SK-N-SH (cell line): ENCODE measurements around the gene CLN6. TPM values are rescaled to one million over a fixed set of nuclear protein-coding genes. Genes with fewer than 3 reads are reported as not detected.

ENCODE experiments used
- CTCF ChIA-PET: fragments of 300-600, 350-600 bp; formaldehyde crosslinking; extraction: SDS; loops from one replicate; lab custom pipeline; 2021; lab: Yijun Ruan, JAX
- POLR2A ChIA-PET: fragments of 350-600 bp; sonication (Branson Sonifier 250); formaldehyde crosslinking; extraction: SDS; loops from one replicate; lab custom pipeline; 2020; ENCODE audit warnings: antibody characterized with exemption, inconsistent platforms; lab: Yijun Ruan, JAX
- DNase-seq: peaks from one replicate; pipeline ENCODE4 v3.0.0; 2012
- H2AFZ ChIP-seq: fragments of 200-600 bp; sonication (generic); 2 replicates; pipeline ENCODE4 v1.8.1; 2016; ENCODE audit warnings: antibody characterized with exemption, mild to moderate bottlenecking, low read depth
- H3F3A ChIP-seq: fragments of 200-600 bp; sonication (generic); replicated peaks from 2 replicates; pipeline ENCODE3; 2016; ENCODE audit warnings: antibody characterized with exemption, mild to moderate bottlenecking; ENCODE audit not compliant: insufficient read depth
- H3K27ac ChIP-seq, 2 experiments: fragments of 200-500 bp in 1 of 2; fragments of 200-600 bp in 1 of 2; sonication (Bioruptor generic) in 1 of 2; sonication (generic), shearing (Covaris generic) in 1 of 2; 2 replicates each; pipeline versions ENCODE4 v1.5.1 to v1.6.1; 2014 to 2016; ENCODE audit warnings: low read depth in 2 of 2, inconsistent platforms in 1 of 2, low read length in 1 of 2, mild to moderate bottlenecking in 1 of 2, mixed read lengths in 1 of 2
- H3K27me3 ChIP-seq: fragments of 200-600 bp; sonication (generic), shearing (Covaris generic); 2 replicates; pipeline ENCODE4 v1.6.1; 2016; ENCODE audit warnings: mixed run types; ENCODE audit not compliant: insufficient read depth
- H3K36me3 ChIP-seq, 2 experiments: fragments of 200-500 bp in 1 of 2; fragments of 200-600 bp in 1 of 2; sonication (Bioruptor generic) in 1 of 2; sonication (generic) in 1 of 2; replicated peaks in 1 of 2; 2 replicates each; pipeline versions ENCODE3 to v1.5.1; 2014 to 2016; ENCODE audit warnings: low read length in 1 of 2, mild to moderate bottlenecking in 1 of 2; ENCODE audit not compliant: insufficient read depth in 2 of 2, control insufficient read depth in 1 of 2
- H3K4me1 ChIP-seq, 2 experiments: fragments of 200-500 bp in 1 of 2; fragments of 200-600 bp in 1 of 2; sonication (Bioruptor generic) in 1 of 2; sonication (generic), shearing (Covaris generic) in 1 of 2; 2 replicates each; pipeline versions ENCODE4 v1.5.1 to v1.6.1; 2014 to 2016; ENCODE audit warnings: low read depth in 1 of 2, low read length in 1 of 2, mixed run types in 1 of 2; ENCODE audit not compliant: insufficient read depth in 2 of 2, control insufficient read depth in 1 of 2
- H3K4me2 ChIP-seq: fragments of 200-600 bp; sonication (generic), shearing (Covaris generic); 2 replicates; pipeline ENCODE4 v1.6.1; 2017; ENCODE audit warnings: mixed run types
- H3K4me3 ChIP-seq, 2 experiments: fragments of 200-500 bp in 1 of 2; fragments of 200-600 bp in 1 of 2; sonication (Bioruptor generic) in 1 of 2; sonication (generic), shearing (Covaris generic) in 1 of 2; 2 replicates each; pipeline versions ENCODE4 v1.5.1 to v1.8.1; 2014 to 2016; ENCODE audit warnings: low read depth in 2 of 2, inconsistent platforms in 1 of 2, low read length in 1 of 2, mild to moderate bottlenecking in 1 of 2, mixed read lengths in 1 of 2, moderate library complexity in 1 of 2
- H3K79me2 ChIP-seq: fragments of 200-600 bp; sonication (generic); 2 replicates; pipeline ENCODE4 v1.8.1; 2017; ENCODE audit warnings: mild to moderate bottlenecking; ENCODE audit not compliant: insufficient read depth
- H3K9ac ChIP-seq: fragments of 200-600 bp; sonication (generic); 2 replicates; pipeline ENCODE4 v1.6.1; 2017; ENCODE audit warnings: mixed run types
- H3K9me2 ChIP-seq: fragments of 200-600 bp; sonication (generic); 2 replicates; pipeline ENCODE4 v1.6.1; 2017; ENCODE audit warnings: mixed run types
- H3K9me3 ChIP-seq: fragments of 200-600 bp; sonication (generic); 2 replicates; pipeline ENCODE4 v1.6.1; 2017; ENCODE audit warnings: mixed run types, mild to moderate bottlenecking, moderate library complexity
- H4K20me1 ChIP-seq: fragments of 200-600 bp; sonication (generic); 2 replicates; pipeline ENCODE4 v1.6.1; 2017; ENCODE audit warnings: mild to moderate bottlenecking, mixed run types; ENCODE audit not compliant: insufficient read depth
- CHD2 ChIP-seq: fragments of 150-350 bp; IDR thresholded peaks from 2 replicates; pipeline ENCODE4 v1.6.1; 2018; ENCODE audit warnings: low read length; ENCODE audit not compliant: partially characterized antibody
- ELF1 ChIP-seq: IDR thresholded peaks from 2 replicates; pipeline ENCODE4 v1.4.0; 2012
- EP300 ChIP-seq, 2 experiments: IDR thresholded peaks; 2 replicates each; pipeline versions ENCODE4 v1.4.0 to v1.6.1; 2012; ENCODE audit warnings: borderline replicate concordance in 1 of 2, low read depth in 1 of 2, low read length in 1 of 2
- FOSL2 ChIP-seq: IDR thresholded peaks from 2 replicates; pipeline ENCODE4 v1.4.0; 2012; ENCODE audit warnings: low read depth, mild to moderate bottlenecking, moderate library complexity, borderline replicate concordance
- FOXM1 ChIP-seq: IDR thresholded peaks from 2 replicates; pipeline ENCODE4 v1.4.0; 2012; ENCODE audit warnings: low read depth, mild to moderate bottlenecking
- GABPA ChIP-seq: IDR thresholded peaks from 2 replicates; pipeline ENCODE4 v1.4.0; 2012; ENCODE audit warnings: low read depth, mild to moderate bottlenecking
- GATA2 ChIP-seq: sonication (generic); formaldehyde crosslinking; IDR thresholded peaks from 2 replicates; pipeline ENCODE4 v1.5.0; 2020; ENCODE audit warnings: mild to moderate bottlenecking, missing genetic modification reagents
- JUND ChIP-seq: IDR thresholded peaks from 2 replicates; pipeline ENCODE4 v1.4.0; 2012
- MEF2A ChIP-seq: IDR thresholded peaks from 2 replicates; pipeline ENCODE4 v1.4.0; 2012; ENCODE audit warnings: low read depth, borderline replicate concordance
- NRF1 ChIP-seq: IDR thresholded peaks from 2 replicates; pipeline ENCODE4 v1.6.1; 2012; ENCODE audit warnings: low read depth, mild to moderate bottlenecking, low read length
- RAD21 ChIP-seq: IDR thresholded peaks from 2 replicates; pipeline ENCODE4 v1.6.1; 2012; ENCODE audit warnings: mild to moderate bottlenecking, low read length
- RCOR1 ChIP-seq: fragments of 150-350 bp; IDR thresholded peaks from 2 replicates; pipeline ENCODE4 v1.6.1; 2017; ENCODE audit warnings: antibody characterized with exemption, low read length
- REST ChIP-seq: IDR thresholded peaks from 2 replicates; pipeline ENCODE4 v1.6.1; 2012; ENCODE audit warnings: mild to moderate bottlenecking, low read depth, low read length, moderate library complexity
- RXRA ChIP-seq: IDR thresholded peaks from 2 replicates; pipeline ENCODE4 v1.4.0; 2012; ENCODE audit warnings: low read depth, mild to moderate bottlenecking, borderline replicate concordance
- SIN3A ChIP-seq: IDR thresholded peaks from 2 replicates; pipeline ENCODE4 v1.6.1; 2012; ENCODE audit warnings: low read depth, mild to moderate bottlenecking, low read length, moderate library complexity, borderline replicate concordance
- SMC3 ChIP-seq: IDR thresholded peaks from 2 replicates; pipeline ENCODE4 v1.6.1; 2012; ENCODE audit warnings: low read depth, low read length, improper control_type of control experiment
- TCF12 ChIP-seq: IDR thresholded peaks from 2 replicates; pipeline ENCODE4 v1.4.0; 2012
- TEAD4 ChIP-seq: IDR thresholded peaks from 2 replicates; pipeline ENCODE4 v1.4.0; 2012; ENCODE audit warnings: mild to moderate bottlenecking, borderline replicate concordance; ENCODE audit not compliant: insufficient read depth
- USF2 ChIP-seq: fragments of 150-350 bp; IDR thresholded peaks from 2 replicates; pipeline ENCODE4 v1.6.1; 2017; ENCODE audit warnings: antibody characterized with exemption, low read length, low read depth, borderline replicate concordance
- ZBTB33 ChIP-seq: IDR thresholded peaks from 2 replicates; pipeline ENCODE4 v1.4.0; 2012; ENCODE audit warnings: low read depth, borderline replicate concordance
- WGBS: methylation state at CpG from one replicate; pipeline ENCODE4 v1.1.6; 2017; ENCODE audit warnings: low lambda C conversion rate; 5-methylcytosine and 5-hydroxymethylcytosine counted together
- polyA plus RNA-seq, 3 experiments: library from polyadenylated mRNA; depleted of rRNA; stranded (reverse); fragments of >200 nt; gene quantifications; 2 replicates each; pipeline ENCODE4 v1.2.3, GENCODE V29; 2012

The CLN6 gene
- polyA plus RNA-seq, 1 of the 3 experiments (the other 2 are of a cell fraction): 27.5 TPM

GRCh38 chr15:68276668-68277067 lies 47.1 kb upstream of the CLN6 start:
- Histone ChIP-seq H3F3A (peaks cover 35% of the 10 kb centered on the region), H3K36me3 (peaks cover 7 to 11% of the 10 kb centered on the region in 2 experiments), H3K9me3 (no peaks in the 10 kb centered on the region), H3K27me3 (no peaks in the 10 kb centered on the region), H2AFZ (peak overlapping the region; percentile 99), H3K79me2 (peaks cover 68% of the 10 kb centered on the region), H3K4me3 (peak overlapping the region; percentile 86 to 98), H3K9me2 (no peaks in the 10 kb centered on the region), H4K20me1 (peaks cover 33% of the 10 kb centered on the region), H3K27ac (peak overlapping the region; percentile 97 to 99), H3K4me1 (peaks cover 17 to 39% of the 10 kb centered on the region in 2 experiments; a peak in 3 of 4 replicates), H3K4me2 (peak overlapping the region; percentile 82), H3K9ac (peak overlapping the region; percentile 98)
- WGBS: 82% methylated on average over 3 of the region's 3 CpGs
- no peak for TF ChIP-seq RXRA
- TF ChIP-seq REST: no peak
- TF ChIP-seq NRF1: no peak
- no peak for TF ChIP-seq FOXM1
- no peak for TF ChIP-seq USF2
- TF ChIP-seq RCOR1: no peak
- DNase-seq: no peak
- CTCF ChIA-PET: interaction anchor here (0.6 to 2.9 kb wide), 4 partner anchors 23 to 361 kb away, joined by 3 to 19 read pairs (median 4); no protein-coding TSS in a partner anchor
- POLR2A ChIA-PET: interaction anchor here (1.4 to 2.5 kb wide), 7 partner anchors 12 to 543 kb away, joined by 3 to 16 read pairs (median 6); no protein-coding TSS in a partner anchor

- peaks cover 7 to 8% of the 10 kb centered on the region in 2 experiments for H3K36me3 ChIP-seq
- no peaks in the 10 kb centered on the region for H3K27me3 ChIP-seq
- H4K20me1 ChIP-seq: peaks cover 18% of the 10 kb centered on the region
- no peak overlapping the region for H3K4me3 ChIP-seq
- H3K27ac ChIP-seq: no peak overlapping the region
- H3K4me2 ChIP-seq: no peak overlapping the region; the same call in 1 of the 2 replicates
- DNase-seq: no peak
- peaks cover 47% of the 10 kb centered on the region for H3F3A ChIP-seq
- CTCF ChIA-PET: interaction anchor here (0.8 to 3.6 kb wide), 3 partner anchors 11 to 22 kb away, joined by 3 to 12 read pairs (median 4); no protein-coding TSS in a partner anchor
- 91% methylated on average over 3 of the region's 3 CpGs for WGBS
- peaks cover 18 to 32% of the 10 kb centered on the region in 2 experiments for H3K4me1 ChIP-seq
- H3K9ac ChIP-seq: no peak overlapping the region
- no peak for TF ChIP-seq ELF1
- no peak for TF ChIP-seq SIN3A
- TF ChIP-seq JUND: no peak
- no peak for TF ChIP-seq GATA2 (CRISPR knock-in tag)
- TF ChIP-seq FOXM1: no peak
- TF ChIP-seq USF2: no peak
- no peak for TF ChIP-seq SMC3
- no peak for TF ChIP-seq TEAD4
- TF ChIP-seq RAD21: no peak
- TF ChIP-seq RCOR1: no peak
- TF ChIP-seq MEF2A: no peak
- TF ChIP-seq ZBTB33: no peak
- no peak for TF ChIP-seq TCF12
- TF ChIP-seq EP300 (IDR thresholded peaks at IDR 0.05; ENCODE audit: borderline replicate concordance in 1 of 2, low read depth in 1 of 2, low read length in 1 of 2): no peak
- TF ChIP-seq FOSL2: no peak
- no peak for TF ChIP-seq CHD2
- TF ChIP-seq GABPA: no peak
- no peaks in the 10 kb centered on the region for H3K9me3 ChIP-seq
- no peaks in the 10 kb centered on the region for H3K9me2 ChIP-seq
- H2AFZ ChIP-seq: no peak overlapping the region
- peaks cover 54% of the 10 kb centered on the region for H3K79me2 ChIP-seq
- POLR2A ChIA-PET: no interaction called here
These were observed 45.7 kb upstream of the CLN6 start for GRCh38 chr15:68275165-68275746.
